Parathyroid adenoma (tissue), 2 donors: ENCODE data around the gene MIDN.

Experiments used
- H2AFZ ChIP-seq: fragments of 300-600 bp; sonication (generic); one replicate; pipeline ENCODE4 v1.7.0; 2017; ENCODE audit warnings: antibody characterized with exemption, mild to moderate bottlenecking
- H3K27ac ChIP-seq: fragments of 300-600 bp; sonication (generic); one replicate; pipeline ENCODE4 v1.7.0; 2017
- H3K27me3 ChIP-seq: fragments of 300-600 bp; sonication (generic); one replicate; pipeline ENCODE4 v1.7.0; 2017; ENCODE audit warnings: low read length; ENCODE audit not compliant: control insufficient read depth, insufficient read depth
- H3K36me3 ChIP-seq: fragments of 300-600 bp; sonication (generic); one replicate; pipeline ENCODE4 v1.7.0; 2017; ENCODE audit warnings: low read length; ENCODE audit not compliant: control insufficient read depth, insufficient read depth
- H3K4me1 ChIP-seq: fragments of 300-600 bp; sonication (generic); one replicate; pipeline ENCODE4 v1.7.0; 2017; ENCODE audit warnings: control low read depth
- H3K4me2 ChIP-seq: fragments of 300-600 bp; sonication (generic); one replicate; pipeline ENCODE4 v1.7.0; 2017; ENCODE audit warnings: low read length
- H3K4me3 ChIP-seq: fragments of 300-600 bp; sonication (generic); one replicate; pipeline ENCODE4 v1.7.0; 2017; ENCODE audit warnings: low read depth, low read length
- H3K79me2 ChIP-seq: fragments of 300-600 bp; sonication (generic); one replicate; pipeline ENCODE4 v1.7.0; 2017; ENCODE audit warnings: control low read depth
- H3K9ac ChIP-seq: fragments of 300-600 bp; sonication (generic); one replicate; pipeline ENCODE4 v1.7.0; 2017; ENCODE audit warnings: mild to moderate bottlenecking
- H3K9me3 ChIP-seq: fragments of 300-600 bp; sonication (generic); one replicate; pipeline ENCODE4 v1.7.0; 2017; ENCODE audit warnings: low read length; ENCODE audit not compliant: control insufficient read depth
- TF ChIP-seq, protein P1 (sequence below): fragments of 300-600 bp; sonication (generic); IDR thresholded peaks from one replicate; pipeline ENCODE4 v1.7.0; 2017; ENCODE audit warnings: antibody characterized with exemption, mild to moderate bottlenecking
- donor health status: primary hyperparathyroidism.

The MIDN gene

DNA sequence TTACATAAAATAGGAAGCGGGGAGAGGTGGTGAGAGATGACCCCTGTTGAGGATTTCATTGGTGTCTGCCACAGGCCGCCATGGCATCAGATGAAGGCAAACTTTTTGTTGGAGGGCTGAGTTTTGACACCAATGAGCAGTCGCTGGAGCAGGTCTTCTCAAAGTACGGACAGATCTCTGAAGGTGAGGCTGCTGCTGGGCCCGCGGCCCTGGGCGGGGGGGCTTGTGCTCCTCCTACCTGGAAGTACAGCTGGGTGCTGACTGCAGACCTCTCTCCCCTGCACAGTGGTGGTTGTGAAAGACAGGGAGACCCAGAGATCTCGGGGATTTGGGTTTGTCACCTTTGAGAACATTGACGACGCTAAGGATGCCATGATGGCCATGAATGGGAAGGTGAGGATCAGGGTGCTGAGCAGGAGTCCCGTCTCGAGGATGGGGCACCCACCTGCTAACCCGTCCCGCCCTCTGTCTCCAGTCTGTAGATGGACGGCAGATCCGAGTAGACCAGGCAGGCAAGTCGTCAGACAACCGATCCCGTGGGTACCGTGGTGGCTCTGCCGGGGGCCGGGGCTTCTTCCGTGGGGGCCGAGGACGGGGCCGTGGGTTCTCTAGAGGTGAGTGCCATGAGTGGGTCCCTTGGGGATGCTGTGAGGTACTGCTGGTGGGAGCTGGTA lies 22.6 kb downstream of the MIDN start:
- no peak overlapping the region for H3K9ac ChIP-seq
- H3K9me3 ChIP-seq = no peaks in the 10 kb centered on the region
- peak overlapping the region; percentile 99 for H3K4me2 ChIP-seq
- H3K27ac ChIP-seq = peak overlapping the region; percentile 90
- no peaks in the 10 kb centered on the region for H3K36me3 ChIP-seq
- H3K4me3 ChIP-seq = peak overlapping the region; percentile 96
- no peak overlapping the region for H2AFZ ChIP-seq
- TF ChIP-seq, protein P1, sequence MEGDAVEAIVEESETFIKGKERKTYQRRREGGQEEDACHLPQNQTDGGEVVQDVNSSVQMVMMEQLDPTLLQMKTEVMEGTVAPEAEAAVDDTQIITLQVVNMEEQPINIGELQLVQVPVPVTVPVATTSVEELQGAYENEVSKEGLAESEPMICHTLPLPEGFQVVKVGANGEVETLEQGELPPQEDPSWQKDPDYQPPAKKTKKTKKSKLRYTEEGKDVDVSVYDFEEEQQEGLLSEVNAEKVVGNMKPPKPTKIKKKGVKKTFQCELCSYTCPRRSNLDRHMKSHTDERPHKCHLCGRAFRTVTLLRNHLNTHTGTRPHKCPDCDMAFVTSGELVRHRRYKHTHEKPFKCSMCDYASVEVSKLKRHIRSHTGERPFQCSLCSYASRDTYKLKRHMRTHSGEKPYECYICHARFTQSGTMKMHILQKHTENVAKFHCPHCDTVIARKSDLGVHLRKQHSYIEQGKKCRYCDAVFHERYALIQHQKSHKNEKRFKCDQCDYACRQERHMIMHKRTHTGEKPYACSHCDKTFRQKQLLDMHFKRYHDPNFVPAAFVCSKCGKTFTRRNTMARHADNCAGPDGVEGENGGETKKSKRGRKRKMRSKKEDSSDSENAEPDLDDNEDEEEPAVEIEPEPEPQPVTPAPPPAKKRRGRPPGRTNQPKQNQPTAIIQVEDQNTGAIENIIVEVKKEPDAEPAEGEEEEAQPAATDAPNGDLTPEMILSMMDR = no peak
- H3K4me1 ChIP-seq = peaks cover 46% of the 10 kb centered on the region
- no peaks in the 10 kb centered on the region for H3K27me3 ChIP-seq
- H3K79me2 ChIP-seq = peaks cover 34% of the 10 kb centered on the region

DNA sequence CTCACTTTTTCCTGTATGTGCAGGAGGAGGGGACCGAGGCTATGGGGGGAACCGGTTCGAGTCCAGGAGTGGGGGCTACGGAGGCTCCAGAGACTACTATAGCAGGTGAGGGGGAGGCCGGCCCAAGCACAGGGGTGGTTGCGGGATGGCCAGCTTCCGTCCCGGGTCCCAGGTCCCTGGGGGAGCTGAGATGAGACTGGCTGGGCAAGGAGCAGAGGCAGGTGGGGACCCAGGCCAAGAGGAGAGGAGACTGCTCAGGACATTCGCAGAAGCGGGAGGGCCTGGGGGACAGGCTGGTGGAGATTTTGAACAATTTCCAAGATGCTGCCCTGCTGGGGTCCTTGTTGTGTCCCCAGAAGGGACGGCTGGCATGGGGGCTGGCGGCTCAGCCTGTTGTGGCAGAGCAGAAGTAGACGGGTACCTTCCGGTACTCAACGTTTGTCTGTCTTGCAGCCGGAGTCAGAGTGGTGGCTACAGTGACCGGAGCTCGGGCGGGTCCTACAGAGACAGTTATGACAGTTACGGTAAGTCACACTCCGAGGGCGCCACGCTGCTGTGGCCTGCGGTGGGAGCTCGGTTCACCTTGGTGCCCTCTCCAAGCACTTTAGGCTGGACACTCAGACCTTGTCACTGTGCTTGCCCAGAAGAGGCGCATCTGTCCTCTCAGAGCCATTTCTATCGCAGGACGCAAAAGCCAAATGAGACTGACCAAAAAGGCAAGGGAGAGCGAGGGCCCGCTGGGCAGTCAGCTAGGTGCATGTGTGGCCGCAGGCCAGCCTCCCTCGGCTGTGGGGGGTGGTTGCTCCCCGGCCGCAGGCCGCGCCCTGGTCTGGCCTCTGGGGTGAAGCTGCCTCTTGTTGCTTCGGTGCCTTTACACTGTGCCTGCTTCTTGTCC lies 23.4 kb downstream of the MIDN start:
- H3K4me1 ChIP-seq = peaks cover 46% of the 10 kb centered on the region
- H3K4me2 ChIP-seq = peak overlapping the region; percentile 99
- no peaks in the 10 kb centered on the region for H3K36me3 ChIP-seq
- TF ChIP-seq, protein P1 = no peak
- peaks cover 34% of the 10 kb centered on the region for H3K79me2 ChIP-seq
- peak overlapping the region; percentile 90 for H3K27ac ChIP-seq
- H3K9ac ChIP-seq = no peak overlapping the region
- H3K9me3 ChIP-seq = no peaks in the 10 kb centered on the region
- H2AFZ ChIP-seq = no peak overlapping the region
- H3K27me3 ChIP-seq = no peaks in the 10 kb centered on the region
- H3K4me3 ChIP-seq = no peak overlapping the region

DNA sequence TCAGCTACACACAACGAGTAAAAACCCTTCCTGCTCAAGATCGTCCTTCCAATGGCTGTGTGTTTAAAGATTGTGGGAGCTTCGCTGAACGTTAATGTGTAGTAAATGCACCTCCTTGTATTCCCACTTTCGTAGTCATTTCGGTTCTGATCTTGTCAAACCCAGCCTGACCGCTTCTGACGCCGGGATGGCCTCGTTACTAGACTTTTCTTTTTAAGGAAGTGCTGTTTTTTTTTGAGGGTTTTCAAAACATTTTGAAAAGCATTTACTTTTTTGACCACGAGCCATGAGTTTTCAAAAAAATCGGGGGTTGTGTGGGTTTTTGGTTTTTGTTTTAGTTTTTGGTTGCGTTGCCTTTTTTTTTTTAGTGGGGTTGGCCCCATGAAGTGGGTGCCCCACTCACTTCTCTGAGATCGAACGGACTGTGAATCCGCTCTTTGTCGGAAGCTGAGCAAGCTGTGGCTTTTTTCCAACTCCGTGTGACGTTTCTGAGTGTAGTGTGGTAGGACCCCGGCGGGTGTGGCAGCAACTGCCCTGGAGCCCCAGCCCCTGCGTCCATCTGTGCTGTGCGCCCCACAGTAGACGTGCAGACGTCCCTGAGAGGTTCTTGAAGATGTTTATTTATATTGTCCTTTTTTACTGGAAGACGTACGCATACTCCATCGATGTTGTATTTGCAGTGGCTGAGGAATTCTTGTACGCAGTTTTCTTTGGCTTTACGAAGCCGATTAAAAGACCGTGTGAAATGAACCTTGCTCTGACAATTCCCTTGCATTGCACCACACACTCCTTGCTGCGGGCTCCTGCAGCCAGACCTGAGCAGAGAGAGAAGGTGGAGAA lies 24.3 kb downstream of the MIDN start:
- Histone ChIP-seq H3K9me3 (no peaks in the 10 kb centered on the region), H3K36me3 (no peaks in the 10 kb centered on the region), H3K4me3 (no peak overlapping the region), H2AFZ (no peak overlapping the region), H3K9ac (no peak overlapping the region), H3K27ac (no peak overlapping the region), H3K27me3 (no peaks in the 10 kb centered on the region), H3K4me2 (no peak overlapping the region), H3K79me2 (peaks cover 34% of the 10 kb centered on the region), H3K4me1 (peaks cover 39% of the 10 kb centered on the region)
- TF ChIP-seq, protein P1 = no peak

DNA sequence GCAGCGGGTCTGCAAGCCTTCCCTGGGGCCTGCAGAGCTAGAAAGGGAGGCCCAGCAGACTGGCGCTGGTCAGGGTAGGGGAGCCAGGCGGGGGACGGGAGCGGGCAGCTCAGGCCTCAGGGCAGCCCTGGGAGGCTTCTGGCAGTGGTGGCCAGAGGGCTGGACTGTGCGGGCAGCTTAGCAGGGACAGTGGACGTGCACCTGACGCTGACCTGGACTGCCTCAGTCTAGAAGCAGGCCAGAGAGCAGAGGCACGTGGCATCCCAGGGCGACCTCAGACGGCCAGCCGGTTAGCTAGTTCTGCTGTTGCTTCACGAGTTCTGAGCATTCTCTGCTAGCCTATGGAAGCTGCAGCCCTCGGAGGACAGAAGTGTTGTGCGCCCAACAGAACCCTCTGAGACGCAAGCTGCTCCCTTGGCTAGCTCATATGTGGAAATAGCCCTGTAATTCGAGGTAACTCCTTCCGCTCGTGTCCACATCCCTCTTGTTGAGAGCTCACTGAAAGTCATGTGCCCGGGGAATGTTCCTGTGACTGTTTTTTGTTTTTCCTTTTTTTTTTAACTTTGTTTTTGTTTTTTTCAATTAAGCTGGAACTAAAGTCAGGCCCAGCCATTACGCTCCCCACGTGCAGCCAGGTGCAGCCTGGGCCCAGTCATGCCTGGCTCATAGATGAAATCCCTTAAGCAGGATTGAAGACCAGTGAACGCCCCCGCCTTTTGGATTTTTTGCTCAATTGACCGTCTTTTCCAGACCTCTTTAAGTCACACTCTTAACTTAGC lies 25.1 kb downstream of the MIDN start:
- Histone ChIP-seq H3K4me1 (peaks cover 31% of the 10 kb centered on the region), H3K9me3 (no peaks in the 10 kb centered on the region), H3K27ac (no peak overlapping the region), H3K79me2 (peaks cover 34% of the 10 kb centered on the region), H3K27me3 (no peaks in the 10 kb centered on the region), H3K4me3 (no peak overlapping the region), H2AFZ (no peak overlapping the region), H3K9ac (no peak overlapping the region), H3K4me2 (no peak overlapping the region), H3K36me3 (no peaks in the 10 kb centered on the region)
- TF ChIP-seq, protein P1 = no peak
